WTC11 (cell line): ENCODE results near the gene ANKRD33B. TPM values are rescaled to one million over a fixed set of nuclear protein-coding genes. Genes with fewer than 3 reads are reported as not detected.
"Not testable (repeated sequence)": the region's sequence is repeated elsewhere in the genome, so short reads cannot be mapped to it uniquely, and the experiment has no call there.

Source experiments
- ATAC-seq: fragments of 200-7000 bp; cut with Tn5 transposase; 2 replicates; pipeline ENCODE4 v1.10.0; 2021; ENCODE audit warnings: mild to moderate bottlenecking, moderate library complexity
- CTCF ChIA-PET: fragments of 300-600 bp; sonication (Branson Sonifier 250); formaldehyde crosslinking; loops from one replicate; lab custom pipeline; 2021; ENCODE audit warnings: antibody characterized with exemption; lab: Charles Lee
- POLR2A ChIA-PET: fragments of 350-600 bp; sonication (Branson Sonifier 250); formaldehyde crosslinking; loops from one replicate; lab custom pipeline; 2021; ENCODE audit warnings: antibody characterized with exemption; lab: Charles Lee
- DNase-seq: peaks from one replicate; pipeline ENCODE4 v3.0.0; 2021; ENCODE audit warnings: low spot score
- H3K27ac Mint-ChIP-seq: 2 replicates; pipeline ENCODE4 v1.8.0; 2021; ENCODE audit warnings: mixed read lengths
- H3K27me3 Mint-ChIP-seq: 2 replicates; pipeline ENCODE4 v1.8.0; 2021; ENCODE audit warnings: low read depth, mild to moderate bottlenecking, moderate library complexity, mixed read lengths
- H3K36me3 Mint-ChIP-seq: 2 replicates; pipeline ENCODE4 v1.8.0; 2021; ENCODE audit warnings: mixed read lengths
- H3K4me1 Mint-ChIP-seq: 2 replicates; pipeline ENCODE4 v1.8.0; 2022; ENCODE audit warnings: mixed read lengths
- H3K4me3 Mint-ChIP-seq: 2 replicates; pipeline ENCODE4 v1.8.0; 2021; ENCODE audit warnings: mild to moderate bottlenecking, moderate library complexity, mixed read lengths
- H3K9me3 Mint-ChIP-seq: 2 replicates; pipeline ENCODE4 v1.8.0; 2021; ENCODE audit warnings: mixed read lengths
- ATF3 ChIP-seq: sonication (generic); formaldehyde crosslinking; conservative IDR thresholded peaks from 2 replicates; pipeline ENCODE4 v1.8.1; 2022; ENCODE audit warnings: mild to moderate bottlenecking, missing genetic modification reagents
- CBFB ChIP-seq: sonication (generic); formaldehyde crosslinking; IDR thresholded peaks from 2 replicates; pipeline ENCODE4 v1.8.1; 2022; ENCODE audit warnings: mild to moderate bottlenecking, low read depth, missing genetic modification reagents
- E2F4 ChIP-seq: sonication (generic); formaldehyde crosslinking; IDR thresholded peaks from 2 replicates; pipeline ENCODE4 v1.8.1; 2022; ENCODE audit warnings: low read depth, mild to moderate bottlenecking, moderate library complexity, missing genetic modification reagents, borderline replicate concordance
- ERG ChIP-seq: fragments of 250-450 bp; sonication (Bioruptor Pico); IDR thresholded peaks from 2 replicates; pipeline ENCODE4 v1.8.0; 2021; ENCODE audit warnings: mild to moderate bottlenecking
- GRHL2 ChIP-seq: fragments of 250-450 bp; sonication (Bioruptor Pico); IDR thresholded peaks from 2 replicates; pipeline ENCODE4 v1.8.0; 2022; ENCODE audit warnings: mild to moderate bottlenecking, moderate library complexity; ENCODE audit not compliant: insufficient replicate concordance, severe bottlenecking
- HMGA2 ChIP-seq: fragments of 250-450 bp; sonication (Bioruptor Pico); IDR thresholded peaks from 2 replicates; pipeline ENCODE4 v1.4.0; 2021; ENCODE audit warnings: mild to moderate bottlenecking, moderate library complexity
- MAX ChIP-seq: sonication (generic); formaldehyde crosslinking; IDR thresholded peaks from 2 replicates; pipeline ENCODE4 v1.8.0; 2022; ENCODE audit warnings: mild to moderate bottlenecking, missing genetic modification reagents
- MYBL2 ChIP-seq: sonication (generic); formaldehyde crosslinking; IDR thresholded peaks from 2 replicates; pipeline ENCODE4 v1.8.1; 2023; ENCODE audit warnings: mild to moderate bottlenecking, moderate library complexity, missing genetic modification reagents
- RORB ChIP-seq: fragments of 250-450 bp; sonication (Bioruptor Pico); IDR thresholded peaks from 2 replicates; pipeline ENCODE4 v1.9.0; 2021; ENCODE audit warnings: mild to moderate bottlenecking
- SOX15 ChIP-seq: fragments of 250-450 bp; sonication (Bioruptor Pico); IDR thresholded peaks from 2 replicates; pipeline ENCODE4 v1.9.0; 2021; ENCODE audit warnings: mild to moderate bottlenecking
- TCF7 ChIP-seq: sonication (generic); formaldehyde crosslinking; IDR thresholded peaks from 2 replicates; pipeline ENCODE4 v1.8.0; 2022; ENCODE audit warnings: mild to moderate bottlenecking, low read depth, missing genetic modification reagents, moderate library complexity
- ZBTB21 ChIP-seq: sonication (generic); formaldehyde crosslinking; IDR thresholded peaks from 2 replicates; pipeline ENCODE4 v1.8.1; 2023; ENCODE audit warnings: mild to moderate bottlenecking, missing genetic modification reagents, borderline replicate concordance
- ZNF416 ChIP-seq: fragments of 250-450 bp; sonication (Bioruptor Pico); IDR thresholded peaks from 2 replicates; pipeline ENCODE4 v1.9.0; 2021; ENCODE audit warnings: mild to moderate bottlenecking, inconsistent platforms
- total RNA-seq: library from RNA; stranded (reverse); gene quantifications from 3 replicates; pipeline ENCODE4 v1.2.3, GENCODE V29; 2021
- TF ChIP-seq, protein P1 (sequence below): fragments of 250-450 bp; sonication (Bioruptor Pico); IDR thresholded peaks from 2 replicates; pipeline ENCODE4 v2.1.2; 2022; ENCODE audit warnings: mild to moderate bottlenecking, moderate library complexity
- TF ChIP-seq, protein P2 (sequence below): sonication (generic); formaldehyde crosslinking; IDR thresholded peaks from 2 replicates; pipeline ENCODE4 v1.8.1; 2023; ENCODE audit warnings: mild to moderate bottlenecking, moderate library complexity, missing genetic modification reagents
- TF ChIP-seq, protein P3 (sequence below): fragments of 250-450 bp; sonication (Bioruptor Pico); IDR thresholded peaks from 2 replicates; pipeline ENCODE4 v1.9.0; 2021; ENCODE audit warnings: mild to moderate bottlenecking

The ANKRD33B gene
- total RNA-seq, 1 experiment from 2014 or later = 9.2 TPM

- TF ChIP-seq ERG (CRISPR knock-in tag) (no peak), ATF3 (no peak)
- TF ChIP-seq, protein P1, sequence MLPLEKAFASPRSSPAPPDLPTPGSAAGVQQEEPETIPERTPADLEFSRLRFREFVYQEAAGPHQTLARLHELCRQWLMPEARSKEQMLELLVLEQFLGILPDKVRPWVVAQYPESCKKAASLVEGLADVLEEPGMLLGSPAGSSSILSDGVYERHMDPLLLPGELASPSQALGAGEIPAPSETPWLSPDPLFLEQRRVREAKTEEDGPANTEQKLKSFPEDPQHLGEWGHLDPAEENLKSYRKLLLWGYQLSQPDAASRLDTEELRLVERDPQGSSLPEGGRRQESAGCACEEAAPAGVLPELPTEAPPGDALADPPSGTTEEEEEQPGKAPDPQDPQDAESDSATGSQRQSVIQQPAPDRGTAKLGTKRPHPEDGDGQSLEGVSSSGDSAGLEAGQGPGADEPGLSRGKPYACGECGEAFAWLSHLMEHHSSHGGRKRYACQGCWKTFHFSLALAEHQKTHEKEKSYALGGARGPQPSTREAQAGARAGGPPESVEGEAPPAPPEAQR = no peak
Observed at GRCh38 chr5:10635867-10636350, 72.0 kb downstream of the ANKRD33B start (continued).

DNA sequence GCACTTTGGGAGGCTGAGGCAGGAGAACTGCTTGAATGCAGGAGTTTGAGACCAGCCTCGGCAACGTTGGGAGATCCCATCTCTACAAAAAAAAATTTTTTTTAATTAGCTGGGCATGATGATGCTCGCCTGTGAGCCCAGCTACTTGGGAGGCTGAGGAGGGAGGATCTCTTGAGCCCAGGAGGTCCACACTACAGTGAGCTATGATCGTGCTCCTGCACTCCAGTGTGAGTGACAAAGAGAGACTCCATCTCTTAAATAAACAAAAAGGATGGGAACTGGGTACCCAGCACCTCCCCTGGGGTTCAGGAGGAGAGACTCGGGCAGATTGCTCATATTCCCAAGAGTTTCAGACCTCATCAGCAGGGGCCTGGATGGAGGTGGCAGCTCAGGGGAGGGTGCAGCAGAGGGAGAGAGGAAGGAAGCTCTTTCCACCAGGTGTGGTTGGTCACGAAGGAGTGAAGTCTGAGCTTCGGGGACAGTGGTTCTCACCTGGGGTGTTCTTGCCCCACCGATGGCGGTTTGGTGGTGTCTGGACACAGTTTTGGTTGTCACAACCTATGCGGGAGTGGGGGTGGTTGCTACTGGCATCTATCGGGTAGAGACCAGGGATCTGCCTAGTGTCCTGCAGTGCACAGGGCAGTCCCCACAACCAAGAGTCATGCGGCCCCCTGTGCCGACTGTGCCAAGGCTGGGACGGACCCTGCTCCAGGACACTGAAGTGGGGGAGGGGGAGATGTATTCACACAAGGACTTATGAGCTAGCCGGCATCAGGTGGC, 72.7 kb downstream of the ANKRD33B start:
- H3K4me1 Mint-ChIP-seq = peaks cover 53% of the 10 kb centered on the region
- ChIA-PET CTCF (interaction anchor here (0.6 to 2.3 kb wide), 14 partner anchors 9 to 184 kb away, joined by 3 to 44 read pairs (median 6); no protein-coding TSS in a partner anchor), POLR2A (interaction anchor here (1.1 to 2.3 kb wide), 2 partner anchors 9 to 31 kb away, joined by 4 to 14 read pairs; no protein-coding TSS in a partner anchor)
- H3K27me3 Mint-ChIP-seq = peaks cover 3% of the 10 kb centered on the region; the same call in 1 of the 2 replicates
- no peaks in the 10 kb centered on the region; the same call in 1 of the 2 replicates for H3K9me3 Mint-ChIP-seq
- peaks cover 3% of the 10 kb centered on the region; the same call in 1 of the 2 replicates for H3K36me3 Mint-ChIP-seq
- peak overlapping the region; percentile 43 for H3K4me3 Mint-ChIP-seq
- TF ChIP-seq SOX15 (no peak), HMGA2 (CRISPR knock-in tag) (no peak)
- TF ChIP-seq, protein P2, sequence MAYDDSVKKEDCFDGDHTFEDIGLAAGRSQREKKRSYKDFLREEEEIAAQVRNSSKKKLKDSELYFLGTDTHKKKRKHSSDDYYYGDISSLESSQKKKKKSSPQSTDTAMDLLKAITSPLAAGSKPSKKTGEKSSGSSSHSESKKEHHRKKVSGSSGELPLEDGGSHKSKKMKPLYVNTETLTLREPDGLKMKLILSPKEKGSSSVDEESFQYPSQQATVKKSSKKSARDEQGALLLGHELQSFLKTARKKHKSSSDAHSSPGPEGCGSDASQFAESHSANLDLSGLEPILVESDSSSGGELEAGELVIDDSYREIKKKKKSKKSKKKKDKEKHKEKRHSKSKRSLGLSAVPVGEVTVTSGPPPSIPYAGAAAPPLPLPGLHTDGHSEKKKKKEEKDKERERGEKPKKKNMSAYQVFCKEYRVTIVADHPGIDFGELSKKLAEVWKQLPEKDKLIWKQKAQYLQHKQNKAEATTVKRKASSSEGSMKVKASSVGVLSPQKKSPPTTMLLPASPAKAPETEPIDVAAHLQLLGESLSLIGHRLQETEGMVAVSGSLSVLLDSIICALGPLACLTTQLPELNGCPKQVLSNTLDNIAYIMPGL (CRISPR knock-in tag) = no peak
- DNase-seq (no peak), ATAC-seq (no peak)
- peak overlapping the region; percentile 79 for H3K27ac Mint-ChIP-seq

DNA sequence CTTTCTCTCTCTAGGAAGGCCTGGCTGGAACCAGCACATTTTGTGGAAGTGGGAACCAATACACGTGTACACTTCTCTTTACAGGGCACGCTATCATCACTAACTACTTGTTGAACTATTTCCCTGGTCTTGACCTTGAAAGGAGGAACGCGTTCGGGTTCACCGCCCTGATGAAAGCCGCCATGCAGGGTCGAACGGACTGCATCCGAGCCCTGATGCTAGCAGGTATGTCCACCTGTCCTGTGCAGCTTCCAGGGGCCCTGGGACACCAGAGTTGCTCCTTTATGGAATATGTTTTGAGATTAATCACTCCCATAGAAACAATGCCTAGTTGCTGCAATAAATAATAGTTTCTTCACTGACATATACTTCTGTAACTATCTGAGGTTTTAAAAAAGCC, 74.1 kb downstream of the ANKRD33B start:
- H3K36me3 Mint-ChIP-seq = peaks cover 3% of the 10 kb centered on the region; the same call in 1 of the 2 replicates
- POLR2A ChIA-PET = interaction anchor here (0.5 to 2.3 kb wide), 2 partner anchors 10 to 257 kb away, joined by 3 to 14 read pairs; no protein-coding TSS in a partner anchor
- CTCF ChIA-PET = interaction anchor here (0.9 to 2.3 kb wide), 8 partner anchors 10 to 185 kb away, joined by 3 to 44 read pairs (median 6); no protein-coding TSS in a partner anchor
- no peak for TF ChIP-seq MAX (CRISPR knock-in tag)
- no peak for TF ChIP-seq ZBTB21 (CRISPR knock-in tag)
- TF ChIP-seq CBFB (CRISPR knock-in tag) = no peak
- TF ChIP-seq MYBL2 (CRISPR knock-in tag) = no peak
- TF ChIP-seq ZNF416 (CRISPR knock-in tag) = no peak
- no peak for TF ChIP-seq HMGA2 (CRISPR knock-in tag)
- TF ChIP-seq, protein P3, sequence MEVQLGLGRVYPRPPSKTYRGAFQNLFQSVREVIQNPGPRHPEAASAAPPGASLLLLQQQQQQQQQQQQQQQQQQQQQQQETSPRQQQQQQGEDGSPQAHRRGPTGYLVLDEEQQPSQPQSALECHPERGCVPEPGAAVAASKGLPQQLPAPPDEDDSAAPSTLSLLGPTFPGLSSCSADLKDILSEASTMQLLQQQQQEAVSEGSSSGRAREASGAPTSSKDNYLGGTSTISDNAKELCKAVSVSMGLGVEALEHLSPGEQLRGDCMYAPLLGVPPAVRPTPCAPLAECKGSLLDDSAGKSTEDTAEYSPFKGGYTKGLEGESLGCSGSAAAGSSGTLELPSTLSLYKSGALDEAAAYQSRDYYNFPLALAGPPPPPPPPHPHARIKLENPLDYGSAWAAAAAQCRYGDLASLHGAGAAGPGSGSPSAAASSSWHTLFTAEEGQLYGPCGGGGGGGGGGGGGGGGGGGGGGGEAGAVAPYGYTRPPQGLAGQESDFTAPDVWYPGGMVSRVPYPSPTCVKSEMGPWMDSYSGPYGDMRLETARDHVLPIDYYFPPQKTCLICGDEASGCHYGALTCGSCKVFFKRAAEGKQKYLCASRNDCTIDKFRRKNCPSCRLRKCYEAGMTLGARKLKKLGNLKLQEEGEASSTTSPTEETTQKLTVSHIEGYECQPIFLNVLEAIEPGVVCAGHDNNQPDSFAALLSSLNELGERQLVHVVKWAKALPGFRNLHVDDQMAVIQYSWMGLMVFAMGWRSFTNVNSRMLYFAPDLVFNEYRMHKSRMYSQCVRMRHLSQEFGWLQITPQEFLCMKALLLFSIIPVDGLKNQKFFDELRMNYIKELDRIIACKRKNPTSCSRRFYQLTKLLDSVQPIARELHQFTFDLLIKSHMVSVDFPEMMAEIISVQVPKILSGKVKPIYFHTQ (CRISPR knock-in tag) = no peak
- TF ChIP-seq RORB = no peak
- no peak for TF ChIP-seq TCF7 (CRISPR knock-in tag)
- TF ChIP-seq GRHL2 (CRISPR knock-in tag) = no peak
- TF ChIP-seq E2F4 (CRISPR knock-in tag) = no peak
- TF ChIP-seq SOX15 = no peak
- TF ChIP-seq, all 79 proteins: peak for 0
- DNase-seq = no peak
- Mint-ChIP-seq H3K4me3 (peak overlapping the region; percentile 57), H3K9me3 (no peaks in the 10 kb centered on the region; the same call in 1 of the 2 replicates), H3K27me3 (peaks cover 3% of the 10 kb centered on the region; the same call in 1 of the 2 replicates), H3K27ac (peak overlapping the region; percentile 80), H3K4me1 (peaks cover 59% of the 10 kb centered on the region)
- peak; percentile 7 for ATAC-seq

DNA sequence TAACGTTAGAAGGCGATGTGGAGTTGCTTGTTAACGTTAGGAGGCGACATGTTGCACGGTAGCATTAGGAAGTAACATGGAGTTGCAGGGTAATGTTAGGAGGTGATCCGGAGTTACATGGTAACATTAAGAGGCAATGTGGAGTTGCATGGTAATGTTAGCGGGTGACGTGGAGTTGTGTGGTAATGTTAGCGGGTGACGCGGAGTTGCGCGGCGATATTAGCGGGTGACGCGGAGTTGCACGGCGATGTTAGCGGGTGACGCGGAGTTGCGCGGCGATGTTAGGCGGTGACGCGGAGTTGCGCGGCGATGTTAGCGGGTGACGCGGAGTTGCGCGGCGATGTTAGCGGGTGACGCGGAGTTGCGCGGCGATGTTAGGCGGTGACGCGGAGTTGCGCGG, 74.9 kb downstream of the ANKRD33B start:
- CTCF ChIA-PET, H3K4me3 Mint-ChIP-seq, H3K9me3 Mint-ChIP-seq, H3K27ac Mint-ChIP-seq, H3K27me3 Mint-ChIP-seq, H3K36me3 Mint-ChIP-seq, ATAC-seq, POLR2A ChIA-PET, DNase-seq: not testable (repeated sequence)
- H3K4me1 Mint-ChIP-seq = peaks cover 59% of the 10 kb centered on the region
